SK-N-MC (cell line): ENCODE measurements around the gene EFHD1.

Source experiments
- EZH2 ChIP-seq: fragments of 200-600 bp; sonication (generic); IDR thresholded peaks from one replicate; pipeline ENCODE4 v1.6.1; 2017; ENCODE audit warnings: antibody characterized with exemption
- POLR2AphosphoS5 ChIP-seq: IDR thresholded peaks from 2 replicates; pipeline ENCODE4 v1.6.1; 2012; ENCODE audit warnings: mild to moderate bottlenecking, low read depth, low read length, borderline replicate concordance

- no peak for TF ChIP-seq EZH2
- TF ChIP-seq POLR2AphosphoS5: no peak
These were observed 2.4 kb downstream of the EFHD1 start for GRCh38 chr2:232635820-232636219.
